Astrocyte (in vitro differentiated cells and primary cell): ENCODE results near the gene LAMC1. TPM values are rescaled to one million over a fixed set of nuclear protein-coding genes. Genes with fewer than 3 reads are reported as not detected.

Experiments used
- DNase-seq: peaks from one replicate; pipeline ENCODE4 v3.0.0-alpha.2; 2010; ENCODE audit warnings: low read depth
- FAIRE-seq: peaks from 2 replicates; lab custom pipeline; 2011; peaks lifted over from hg19 to GRCh38; lab: Jason Lieb, UNC
- H2AFZ ChIP-seq: 2 replicates; pipeline ENCODE4 v1.6.0; 2012; ENCODE audit warnings: low read depth, low read length, inconsistent platforms
- H3K27ac ChIP-seq: 2 replicates; pipeline ENCODE4 v1.5.1; 2011; ENCODE audit warnings: low read depth, low read length, inconsistent platforms
- H3K27me3 ChIP-seq: 2 replicates; pipeline ENCODE4 v1.6.0; 2011; ENCODE audit warnings: low read length, inconsistent platforms; ENCODE audit not compliant: insufficient read depth
- H3K36me3 ChIP-seq: 2 replicates; pipeline ENCODE4 v1.5.1; 2011; ENCODE audit warnings: low read length, inconsistent platforms; ENCODE audit not compliant: insufficient read depth
- H3K4me1 ChIP-seq: 2 replicates; pipeline ENCODE4 v1.5.1; 2011; ENCODE audit warnings: low read length, inconsistent platforms; ENCODE audit not compliant: insufficient read depth
- H3K4me2 ChIP-seq: 2 replicates; pipeline ENCODE4 v1.6.0; 2012; ENCODE audit warnings: low read length, inconsistent platforms
- H3K4me3 ChIP-seq: 2 replicates; pipeline ENCODE4 v1.5.1; 2011; ENCODE audit warnings: low read depth, mild to moderate bottlenecking, low read length, inconsistent platforms; ENCODE audit not compliant: insufficient read depth
- H3K79me2 ChIP-seq: 2 replicates; pipeline ENCODE4 v1.6.0; 2012; ENCODE audit warnings: mild to moderate bottlenecking, low read length, inconsistent platforms; ENCODE audit not compliant: insufficient read depth
- H3K9ac ChIP-seq: 2 replicates; pipeline ENCODE4 v1.6.0; 2012; ENCODE audit warnings: mild to moderate bottlenecking, low read length, inconsistent platforms
- H3K9me3 ChIP-seq: 2 replicates; pipeline ENCODE4 v1.5.1; 2012; ENCODE audit warnings: low read depth, mild to moderate bottlenecking, low read length, inconsistent platforms; ENCODE audit not compliant: insufficient read depth
- H4K20me1 ChIP-seq: 2 replicates; pipeline ENCODE4 v1.6.0; 2012; ENCODE audit warnings: low read length, inconsistent platforms; ENCODE audit not compliant: insufficient read depth
- H3K27ac Mint-ChIP-seq: one replicate; pipeline ENCODE4 v1.8.0; 2021; ENCODE audit warnings: mild to moderate bottlenecking, mixed read lengths; ENCODE audit not compliant: unreplicated experiment
- H3K27me3 Mint-ChIP-seq: one replicate; pipeline ENCODE4 v1.8.0; 2021; ENCODE audit warnings: low read depth, mixed read lengths; ENCODE audit not compliant: unreplicated experiment
- H3K36me3 Mint-ChIP-seq: one replicate; pipeline ENCODE4 v1.8.0; 2021; ENCODE audit warnings: low read depth, mixed read lengths; ENCODE audit not compliant: unreplicated experiment
- H3K4me1 Mint-ChIP-seq: one replicate; pipeline ENCODE4 v1.8.0; 2021; ENCODE audit warnings: low read depth, mixed read lengths; ENCODE audit not compliant: unreplicated experiment
- H3K4me3 Mint-ChIP-seq: one replicate; pipeline ENCODE4 v1.8.0; 2021; ENCODE audit warnings: mild to moderate bottlenecking, moderate library complexity, mixed read lengths; ENCODE audit not compliant: unreplicated experiment
- H3K9me3 Mint-ChIP-seq: one replicate; pipeline ENCODE4 v1.8.0; 2021; ENCODE audit warnings: mild to moderate bottlenecking, mixed read lengths; ENCODE audit not compliant: unreplicated experiment
- CTCF ChIP-seq: IDR thresholded peaks from 2 replicates; pipeline ENCODE4 v1.5.1; 2011; ENCODE audit warnings: low read depth, mild to moderate bottlenecking, inconsistent platforms, low read length, moderate library complexity; ENCODE audit not compliant: insufficient read depth
- EZH2 ChIP-seq: IDR thresholded peaks from 2 replicates; pipeline ENCODE4 v1.6.1; 2012; ENCODE audit warnings: mild to moderate bottlenecking, low read length, inconsistent platforms; ENCODE audit not compliant: insufficient read depth
- total RNA-seq: library from RNA; stranded (reverse); gene quantifications from 2 replicates; pipeline ENCODE4 v1.2.1, GENCODE V29; 2021

Gene LAMC1
- total RNA-seq, 1 donor from 2014 or later: 270 TPM

GRCh38 chr1:183003203-183003602 is 20.0 kb upstream of the LAMC1 start:
- no peak overlapping the region for H3K4me2 ChIP-seq
- H2AFZ ChIP-seq: no peak overlapping the region
- no peaks in the 10 kb centered on the region for H3K4me1 ChIP-seq
- H3K9me3 Mint-ChIP-seq: peaks cover 3% of the 10 kb centered on the region
- no peaks in the 10 kb centered on the region for H3K27me3 ChIP-seq
- no peaks in the 10 kb centered on the region for H3K36me3 ChIP-seq
- H3K4me3 Mint-ChIP-seq: no peak overlapping the region
- TF ChIP-seq EZH2: no peak
- TF ChIP-seq CTCF: no peak
- no peaks in the 10 kb centered on the region for H3K9me3 ChIP-seq
- H3K27me3 Mint-ChIP-seq: no peaks in the 10 kb centered on the region
- H4K20me1 ChIP-seq: no peaks in the 10 kb centered on the region
- no peaks in the 10 kb centered on the region for H3K4me1 Mint-ChIP-seq
- H3K27ac Mint-ChIP-seq: no peak overlapping the region
- H3K27ac ChIP-seq: no peak overlapping the region
- no peaks in the 10 kb centered on the region for H3K79me2 ChIP-seq
- FAIRE-seq: no peak
- no peaks in the 10 kb centered on the region for H3K36me3 Mint-ChIP-seq
- H3K9ac ChIP-seq: no peak overlapping the region
- H3K4me3 ChIP-seq: no peak overlapping the region
- DNase-seq: peak; percentile 9

- DNase-seq (no peak), FAIRE-seq (no peak)
- no peak overlapping the region for H3K27ac ChIP-seq
- H3K4me3 ChIP-seq: no peak overlapping the region
- H3K79me2 ChIP-seq: no peaks in the 10 kb centered on the region
- no peaks in the 10 kb centered on the region for H3K36me3 ChIP-seq
- no peak overlapping the region for H2AFZ ChIP-seq
- Mint-ChIP-seq H3K9me3 (peaks cover 3% of the 10 kb centered on the region), H3K27ac (no peak overlapping the region), H3K4me1 (no peaks in the 10 kb centered on the region), H3K36me3 (no peaks in the 10 kb centered on the region), H3K4me3 (no peak overlapping the region), H3K27me3 (no peaks in the 10 kb centered on the region)
- TF ChIP-seq CTCF: no peak
- TF ChIP-seq EZH2: no peak
- no peak overlapping the region for H3K9ac ChIP-seq
- no peak overlapping the region for H3K4me2 ChIP-seq
- H3K9me3 ChIP-seq: no peaks in the 10 kb centered on the region
- no peaks in the 10 kb centered on the region for H3K27me3 ChIP-seq
- H4K20me1 ChIP-seq: no peaks in the 10 kb centered on the region
- no peaks in the 10 kb centered on the region for H3K4me1 ChIP-seq
Measured at GRCh38 chr1:183004141-183004540, 19.1 kb upstream of the LAMC1 start.

DNA sequence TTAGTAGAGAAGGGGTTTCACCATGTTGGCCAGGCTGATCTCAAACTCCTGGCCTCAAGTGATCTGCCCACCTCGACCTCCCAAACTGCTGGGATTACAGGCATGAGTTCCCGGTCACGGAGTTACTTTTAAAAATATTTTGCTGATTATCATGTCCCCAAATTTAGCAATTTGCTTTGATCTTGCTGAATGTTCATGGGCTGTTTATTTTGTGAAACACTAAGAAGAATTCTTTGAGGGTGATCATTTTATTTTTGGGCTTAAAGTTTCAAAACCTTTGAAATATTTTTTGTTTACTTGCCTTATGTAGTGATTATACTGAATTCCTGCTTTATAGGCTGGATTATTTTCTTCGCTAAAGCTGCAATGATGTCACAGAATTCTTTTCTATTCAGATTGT is 11.4 kb upstream of the LAMC1 start:
- Histone ChIP-seq H3K4me1 (no peaks in the 10 kb centered on the region), H3K79me2 (no peaks in the 10 kb centered on the region), H3K27ac (no peak overlapping the region), H2AFZ (no peak overlapping the region), H3K27me3 (no peaks in the 10 kb centered on the region), H3K9me3 (no peaks in the 10 kb centered on the region), H3K9ac (no peak overlapping the region), H3K36me3 (no peaks in the 10 kb centered on the region), H4K20me1 (no peaks in the 10 kb centered on the region), H3K4me2 (no peak overlapping the region), H3K4me3 (no peak overlapping the region)
- Mint-ChIP-seq H3K36me3 (no peaks in the 10 kb centered on the region), H3K4me1 (no peaks in the 10 kb centered on the region), H3K9me3 (no peaks in the 10 kb centered on the region), H3K27ac (no peak overlapping the region), H3K4me3 (no peak overlapping the region), H3K27me3 (no peaks in the 10 kb centered on the region)
- no peak for TF ChIP-seq EZH2
- TF ChIP-seq CTCF: no peak
- FAIRE-seq (no peak), DNase-seq (no peak)
